Motor neuron (in vitro differentiated cells): ENCODE results near the gene CD59. TPM values are rescaled to one million over a fixed set of nuclear protein-coding genes. Genes with fewer than 3 reads are reported as not detected.
"Not testable (repeated sequence)": the region's sequence is repeated elsewhere in the genome, so short reads cannot be mapped to it uniquely, and the experiment has no call there.

Experiments used
- ATAC-seq, 8 experiments: fragments of 200-7000 bp; cut with Tn5 transposase; replicated peaks in 6 of 8; 2 replicates each; pipeline ENCODE4 v1.8.0; 2021; ENCODE audit warnings: mild to moderate bottlenecking in 8 of 8, moderate library complexity in 8 of 8
- H3K27ac ChIP-seq, 2 donors: fragments of 250-450 bp; sonication (Bioruptor Pico); 2 replicates each; pipeline ENCODE4 v1.9.0; 2021; ENCODE audit warnings: antibody characterized with exemption in 2 of 2, mild to moderate bottlenecking in 2 of 2, moderate library complexity in 1 of 2
- H3K4me1 ChIP-seq, 2 donors: fragments of 250-450 bp; sonication (Bioruptor Pico); replicated peaks in 1 of 2; 2 replicates each; pipeline ENCODE4 v1.6.1; 2021; ENCODE audit warnings: antibody characterized with exemption in 2 of 2, mild to moderate bottlenecking in 2 of 2, moderate library complexity in 1 of 2
- H3K4me3 ChIP-seq, 5 donors: fragments of 250-450 bp; sonication (Bioruptor Pico); 2 replicates each; pipeline ENCODE4 v1.9.0; 2021; ENCODE audit warnings: antibody characterized with exemption in 5 of 5, mild to moderate bottlenecking in 5 of 5, moderate library complexity in 4 of 5
- WGBS, 10 experiments: fragments of 450-650 bp; shearing (Covaris generic); methylation state at CpG; one replicate each; pipeline ENCODE4 v1.0.0; 2022; 5-methylcytosine and 5-hydroxymethylcytosine counted together
- in situ Hi-C, 9 experiments: fragments of 400-800 bp; cut with MboI; loops; one replicate each; pipeline ENCODE4 v1.15.0; 2021; ENCODE audit warnings: low sequenced_read_pairs in 9 of 9, low pct_unique_long_range_greater_than_20kb in 2 of 9; ENCODE audit not compliant: unreplicated experiment in 9 of 9
- total RNA-seq, 8 experiments: library from RNA; unstranded; fragments of 300-600 nt; gene quantifications; 2 replicates each; pipeline versions ENCODE4 v1.2.3 to v1.2.4, GENCODE V29; 2022

Gene CD59
- total RNA-seq, 8 experiments from 2014 or later: 33.5 to 431 (median 105) TPM

DNA sequence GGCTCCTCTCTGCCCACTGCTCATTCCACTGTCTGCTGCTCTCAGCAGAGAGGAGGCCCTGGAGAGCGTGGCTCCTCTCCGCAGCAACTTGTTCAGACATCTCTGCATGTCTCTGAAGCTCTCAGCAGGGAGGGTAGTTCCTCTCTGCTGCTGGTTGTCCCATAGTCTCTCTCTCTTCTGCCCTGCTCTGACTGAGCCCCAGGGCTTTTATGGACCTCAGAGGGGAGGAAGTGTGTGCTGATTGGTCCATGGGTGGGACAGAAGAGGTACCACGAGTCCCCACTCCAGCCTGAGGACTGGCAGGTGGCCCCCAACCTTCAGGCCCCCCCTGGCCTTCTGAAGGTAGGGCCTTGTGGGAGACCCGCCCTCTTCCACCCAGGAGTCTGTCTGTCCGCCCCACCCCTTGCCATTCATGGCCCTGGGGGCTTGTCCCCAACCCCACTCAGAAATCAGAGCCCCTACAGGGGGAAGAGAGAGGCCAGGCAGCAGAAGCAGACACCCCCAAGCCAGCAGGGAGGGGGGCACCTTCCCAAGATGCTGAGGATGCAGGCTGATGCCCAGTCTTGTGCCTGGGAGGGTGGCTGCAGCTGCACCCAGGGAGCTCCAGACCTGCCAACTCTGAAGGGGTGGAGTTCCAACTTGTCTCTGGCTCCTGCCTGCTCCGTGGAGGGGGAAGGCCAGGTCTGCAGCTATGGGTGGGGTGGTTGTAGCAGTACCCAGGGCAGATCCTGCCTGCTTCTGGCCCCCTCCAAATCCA is 70.7 kb downstream of the CD59 start:
- in situ Hi-C loops: no loop called here
- 88 to 94% methylated on average over 2 to 3 of the region's 6 CpGs; no CpG with 5 or more reads in 8 of the 10 experiments for WGBS, 10 experiments
- Histone ChIP-seq H3K4me1 (peaks cover 10 to 22% of the 10 kb centered on the region in 2 donors), H3K4me3 (no peak overlapping the region), H3K27ac (no peak overlapping the region)
- peak in 3 of 8 experiments; percentile 28 to 67 (median 60) for ATAC-seq

DNA sequence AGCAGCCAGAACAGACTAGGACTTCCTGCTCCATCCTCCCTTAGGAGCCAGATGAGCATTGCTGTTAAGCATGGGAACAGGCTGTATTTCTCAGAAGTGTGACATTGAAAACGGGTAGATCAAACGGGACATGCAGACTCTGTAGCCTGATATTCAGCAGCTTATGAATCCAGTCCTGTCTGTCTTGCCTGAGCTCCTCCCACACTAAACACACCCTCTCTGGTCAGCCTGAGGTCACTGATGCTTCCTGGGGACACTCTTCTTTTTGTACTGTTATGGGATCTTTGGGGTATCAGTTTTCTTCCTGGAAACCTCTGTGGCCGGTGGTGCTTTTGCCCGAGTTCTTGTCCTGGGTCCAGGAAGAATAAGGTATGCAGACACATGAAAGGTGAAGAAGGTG is 71.4 kb downstream of the CD59 start:
- Histone ChIP-seq H3K4me3 (no peak overlapping the region), H3K4me1 (peaks cover 10 to 18% of the 10 kb centered on the region in 2 donors), H3K27ac (no peak overlapping the region)
- peak in 2 of 8 experiments; percentile 72 to 91 for ATAC-seq
- in situ Hi-C loops: no loop called here
- WGBS, 10 experiments: 58 to 100% (median 89%) methylated on average over 1 to 4 of the region's 4 CpGs; no CpG with 5 or more reads in 5 of the 10 experiments

- WGBS, 10 experiments: 60 to 92% (median 78%) methylated on average over 1 to 4 of the region's 6 CpGs; no CpG with 5 or more reads in 6 of the 10 experiments
- ATAC-seq: no peak
Measured at GRCh38 chr11:33664166-33664565, 72.1 kb downstream of the CD59 start.

GRCh38 chr11:33663121-33663520 is 73.1 kb downstream of the CD59 start:
- Histone ChIP-seq H3K4me3 (no peak overlapping the region), H3K27ac (no peak overlapping the region), H3K4me1 (peaks cover under 1 to 8% of the 10 kb centered on the region in 2 donors)
- in situ Hi-C loops: no loop called here
- no peak for ATAC-seq

More at GRCh38 chr11:33664166-33664565, 72.1 kb downstream of the CD59 start:
- in situ Hi-C loops: no loop called here
- Histone ChIP-seq H3K4me3 (no peak overlapping the region), H3K27ac (no peak overlapping the region), H3K4me1 (peaks cover 7 to 13% of the 10 kb centered on the region in 2 donors)

DNA sequence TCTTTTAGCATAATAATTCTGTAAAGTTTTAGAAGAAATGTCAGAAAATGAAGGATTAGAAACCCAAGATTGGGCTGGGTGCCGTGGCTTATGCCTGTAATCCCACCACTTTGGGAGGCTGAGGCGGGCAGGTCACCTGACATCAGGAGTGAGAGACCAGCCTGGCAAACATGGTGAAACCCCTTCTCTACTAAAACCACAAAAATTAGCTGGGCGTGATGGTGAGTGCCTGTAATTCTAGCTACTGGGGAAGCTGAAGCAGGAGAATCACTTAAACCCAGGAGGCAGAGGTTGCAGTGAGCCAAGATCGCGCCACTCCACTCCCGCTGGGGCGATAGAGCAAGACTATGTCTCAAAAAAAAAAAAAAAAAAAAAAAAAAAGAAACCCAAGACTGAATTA is 74.7 kb downstream of the CD59 start:
- H3K27ac ChIP-seq, in situ Hi-C loops, H3K4me1 ChIP-seq, ATAC-seq, H3K4me3 ChIP-seq: not testable (repeated sequence)
- 80 to 100% (median 95%) methylated on average over 1 to 7 of the region's 7 CpGs; no CpG with 5 or more reads in 2 of the 10 experiments for WGBS, 10 experiments

GRCh38 chr11:33660962-33661361 is 75.3 kb downstream of the CD59 start:
- ATAC-seq: no peak
- in situ Hi-C loops: no loop called here
- Histone ChIP-seq H3K4me3 (no peak overlapping the region), H3K4me1 (peaks cover 0 to 9% of the 10 kb centered on the region in 2 donors), H3K27ac (no peak overlapping the region)
- WGBS, 10 experiments: 94 to 100% (median 100%) methylated on average over 1 to 4 of the region's 4 CpGs; no CpG with 5 or more reads in 3 of the 10 experiments

DNA sequence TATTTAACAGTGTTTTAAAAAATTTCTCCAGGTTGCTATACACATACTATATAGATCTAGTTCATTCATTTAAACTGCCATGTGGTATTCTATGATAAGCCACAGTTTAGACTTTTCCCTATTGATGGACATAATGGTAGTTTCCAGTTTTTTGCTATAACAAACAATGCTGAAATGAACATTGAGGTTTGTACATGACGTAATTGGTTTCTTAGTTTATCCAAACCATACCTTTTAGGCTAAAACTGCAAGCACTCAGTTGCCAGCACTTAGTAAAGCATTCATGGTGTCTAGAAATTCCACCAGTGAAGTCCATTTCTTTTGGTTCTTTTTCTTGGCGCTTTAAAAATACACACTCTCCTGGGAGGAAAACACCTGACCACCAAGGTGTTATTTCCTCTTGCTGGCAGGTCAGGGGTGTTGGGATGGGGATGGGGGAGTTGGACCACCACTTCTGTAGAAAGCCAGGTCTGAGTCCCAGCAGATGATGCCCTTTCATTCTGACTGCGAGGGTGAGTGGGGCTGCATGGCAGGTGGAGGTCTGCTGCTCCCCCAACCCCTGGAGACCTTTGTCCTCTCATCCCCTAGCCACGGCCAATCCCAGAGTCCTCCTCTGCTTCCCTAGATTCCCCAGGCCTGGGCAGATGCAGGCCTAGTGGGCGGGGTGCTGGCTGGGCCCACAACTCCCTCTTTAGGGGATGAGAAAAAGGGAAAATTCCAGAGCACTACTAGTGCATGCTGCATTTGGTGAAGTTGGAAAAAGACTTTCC is 76.7 kb downstream of the CD59 start:
- in situ Hi-C loops: no loop called here
- H3K4me1 ChIP-seq: peaks cover 0 to 9% of the 10 kb centered on the region in 2 donors
- no peak overlapping the region for H3K27ac ChIP-seq
- whole genome bisulfite sequencing, 10 experiments: 75 to 100% (median 98%) methylated on average over 1 to 4 of the region's 5 CpGs
- no peak for ATAC-seq
- H3K4me3 ChIP-seq: no peak overlapping the region

- in situ Hi-C loops: no loop called here
- peak in 3 of 8 experiments; percentile 50 to 74 (median 53) for ATAC-seq
Measured at GRCh38 chr11:33658195-33658900, 77.9 kb downstream of the CD59 start.

GRCh38 chr11:33657757-33658156 is 78.5 kb downstream of the CD59 start:
- in situ Hi-C loops: no loop called here
- peak overlapping the region in 1 of 2 donors; percentile 55 for H3K27ac ChIP-seq

More at GRCh38 chr11:33658195-33658900, 77.9 kb downstream of the CD59 start:
- H3K27ac ChIP-seq: peak overlapping the region in 1 of 2 donors; percentile 55
- H3K4me1 ChIP-seq: peaks cover 0 to 9% of the 10 kb centered on the region in 2 donors
- 57 to 96% (median 83%) methylated on average over 2 to 11 of the region's 22 CpGs; no CpG with 5 or more reads in 4 of the 10 experiments for WGBS, 10 experiments
- no peak overlapping the region for H3K4me3 ChIP-seq

DNA sequence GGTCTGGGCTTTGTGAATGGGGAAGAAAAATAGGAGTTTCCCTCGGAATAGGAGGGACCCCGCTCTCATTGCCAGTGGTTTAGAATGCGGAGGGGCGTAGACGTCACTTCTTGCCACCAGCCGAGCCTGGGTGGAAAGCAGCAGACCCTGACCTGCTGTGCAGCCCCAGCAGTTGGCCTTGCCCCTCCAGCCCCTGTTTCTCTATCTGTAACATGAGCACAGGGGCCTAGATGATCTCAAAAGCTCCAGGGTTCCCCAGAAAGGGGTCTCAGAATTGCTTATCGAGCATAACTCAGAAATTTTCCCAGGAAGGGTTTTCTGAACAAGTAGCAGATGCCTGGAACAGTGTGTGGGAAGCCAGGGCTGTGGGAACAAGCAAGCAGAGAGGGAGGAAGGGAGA is 79.5 kb downstream of the CD59 start:
- no peak overlapping the region for H3K4me3 ChIP-seq
- no peak overlapping the region for H3K27ac ChIP-seq
- no peak for ATAC-seq
- 83 to 100% (median 95%) methylated on average over 1 to 3 of the region's 7 CpGs; no CpG with 5 or more reads in 7 of the 10 experiments for WGBS, 10 experiments
- in situ Hi-C loops: no loop called here
- H3K4me1 ChIP-seq: peaks cover 0 to 9% of the 10 kb centered on the region in 2 donors

More at GRCh38 chr11:33657757-33658156, 78.5 kb downstream of the CD59 start:
- H3K4me3 ChIP-seq: no peak overlapping the region
- peaks cover 0 to 9% of the 10 kb centered on the region in 2 donors for H3K4me1 ChIP-seq
- ATAC-seq: peak in 1 of 8 experiments; percentile 9
- 17 to 100% (median 69%) methylated on average over 1 to 2 of the region's 3 CpGs; no CpG with 5 or more reads in 6 of the 10 experiments for WGBS, 10 experiments

- Histone ChIP-seq H3K27ac (no peak overlapping the region), H3K4me3 (no peak overlapping the region), H3K4me1 (peaks cover 0 to 9% of the 10 kb centered on the region in 2 donors)
- in situ Hi-C loops: no loop called here
- peak in 2 of 8 experiments; percentile 79 to 95 for ATAC-seq
- 63 to 100% (median 84%) methylated on average over 1 to 8 of the region's 11 CpGs; no CpG with 5 or more reads in 2 of the 10 experiments for WGBS, 10 experiments
Measured at GRCh38 chr11:33655842-33656600, 80.2 kb downstream of the CD59 start.

DNA sequence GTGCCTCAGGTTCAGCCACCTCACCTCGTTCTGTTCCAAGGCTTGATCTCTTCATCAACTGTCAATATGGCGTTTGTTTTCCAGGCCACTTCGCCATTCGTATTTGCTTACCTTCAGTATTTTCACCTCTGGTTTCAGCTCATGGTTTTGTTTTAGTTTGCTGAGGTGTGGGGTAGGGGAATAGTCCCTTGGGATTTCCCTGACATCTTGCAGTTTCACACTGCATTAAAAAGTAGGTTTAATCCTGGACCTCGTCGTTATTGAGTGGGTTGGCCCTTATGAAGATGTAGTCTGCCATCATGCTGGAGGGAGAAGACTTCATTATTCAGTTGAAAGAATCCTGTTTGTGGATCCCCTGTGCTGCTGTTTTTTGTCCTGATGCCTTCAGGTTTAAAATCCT is 81.6 kb downstream of the CD59 start:
- in situ Hi-C loops: no loop called here
- H3K4me1 ChIP-seq: peaks cover 0 to 9% of the 10 kb centered on the region in 2 donors
- no peak for ATAC-seq
- H3K4me3 ChIP-seq: no peak overlapping the region
- no peak overlapping the region for H3K27ac ChIP-seq
- WGBS, 10 experiments: 87 to 100% (median 94%) methylated on average over 1 to 6 of the region's 6 CpGs; no CpG with 5 or more reads in 3 of the 10 experiments
